ENCODE data around the gene DOP1B. TPM values are rescaled to one million over a fixed set of nuclear protein-coding genes. Genes with fewer than 3 reads are reported as not detected.

Gene DOP1B
- total RNA-seq, 4 donors from 2014 or later: 23.8 to 49.6 (median 34.8) TPM

- Histone ChIP-seq H3K27me3 (no peaks in the 10 kb centered on the region), H3K4me3 (no peak overlapping the region), H3K27ac (peak overlapping the region; percentile 34), H3K36me3 (no peaks in the 10 kb centered on the region), H3K9me3 (no peaks in the 10 kb centered on the region), H3K4me1 (peaks cover 22% of the 10 kb centered on the region)
- 95% methylated on average over 9 of the region's 9 CpGs for WGBS
- peak in 1 of 2 donors; percentile 19 for DNase-seq (ENCODE audit: low spot score in 2 of 2)
- no peak for TF ChIP-seq CTCF (IDR thresholded peaks at IDR 0.05)
- no peak for TF ChIP-seq POLR2A (IDR thresholded peaks at IDR 0.05)
- TF ChIP-seq EP300 (IDR thresholded peaks at IDR 0.05): no peak
- no peak for TF ChIP-seq POLR2AphosphoS5 (IDR thresholded peaks at IDR 0.05)
These were observed 28.9 kb downstream of the DOP1B start for GRCh38 chr21:36185523-36185922.

GRCh38 chr21:36186081-36186480, 29.5 kb downstream of the DOP1B start:
- no peaks in the 10 kb centered on the region for H3K36me3 ChIP-seq
- TF ChIP-seq EP300 (IDR thresholded peaks at IDR 0.05): no peak
- TF ChIP-seq POLR2AphosphoS5 (IDR thresholded peaks at IDR 0.05): no peak
- no peak for TF ChIP-seq CTCF (IDR thresholded peaks at IDR 0.05)
- no peak for TF ChIP-seq POLR2A (IDR thresholded peaks at IDR 0.05)
- H3K9me3 ChIP-seq: no peaks in the 10 kb centered on the region
- no peak overlapping the region for H3K4me3 ChIP-seq
- WGBS: 85% methylated on average over 4 of the region's 4 CpGs
- peaks cover 22% of the 10 kb centered on the region for H3K4me1 ChIP-seq
- H3K27ac ChIP-seq: peak overlapping the region; percentile 34
- H3K27me3 ChIP-seq: no peaks in the 10 kb centered on the region
- DNase-seq (ENCODE audit: low spot score in 2 of 2): peak in 1 of 2 donors; percentile 10

- peak in 1 of 2 donors; percentile 58 for DNase-seq (ENCODE audit: low spot score in 2 of 2)
- no peaks in the 10 kb centered on the region for H3K36me3 ChIP-seq
- no peaks in the 10 kb centered on the region for H3K9me3 ChIP-seq
- TF ChIP-seq POLR2AphosphoS5 (IDR thresholded peaks at IDR 0.05) (no peak), CTCF (IDR thresholded peaks at IDR 0.05) (no peak), EP300 (IDR thresholded peaks at IDR 0.05) (no peak), POLR2A (IDR thresholded peaks at IDR 0.05) (no peak)
- peak overlapping the region; percentile 69 for H3K27ac ChIP-seq
- WGBS: 73% methylated on average over 18 of the region's 18 CpGs
- H3K4me1 ChIP-seq: peaks cover 22% of the 10 kb centered on the region
- no peak overlapping the region for H3K4me3 ChIP-seq
- H3K27me3 ChIP-seq: no peaks in the 10 kb centered on the region
These were observed 30.1 kb downstream of the DOP1B start for GRCh38 chr21:36186506-36187399.

GRCh38 chr21:36188081-36188681, 31.6 kb downstream of the DOP1B start:
- TF ChIP-seq POLR2A (IDR thresholded peaks at IDR 0.05): no peak
- no peak for TF ChIP-seq CTCF (IDR thresholded peaks at IDR 0.05)
- TF ChIP-seq EP300 (IDR thresholded peaks at IDR 0.05): no peak
- TF ChIP-seq POLR2AphosphoS5 (IDR thresholded peaks at IDR 0.05): no peak
- no peaks in the 10 kb centered on the region for H3K9me3 ChIP-seq
- peak overlapping the region; percentile 69 for H3K27ac ChIP-seq
- H3K27me3 ChIP-seq: no peaks in the 10 kb centered on the region
- H3K36me3 ChIP-seq: no peaks in the 10 kb centered on the region
- peaks cover 24% of the 10 kb centered on the region for H3K4me1 ChIP-seq
- H3K4me3 ChIP-seq: no peak overlapping the region
- DNase-seq (ENCODE audit: low spot score in 2 of 2): peak; percentile 59 to 82
- 47% methylated on average over 7 of the region's 8 CpGs for WGBS

GRCh38 chr21:36188937-36189336, 32.3 kb downstream of the DOP1B start:
- DNase-seq (ENCODE audit: low spot score in 2 of 2): no peak
- peak overlapping the region; percentile 69 for H3K27ac ChIP-seq
- WGBS: 23% methylated on average over 2 of the region's 2 CpGs
- no peaks in the 10 kb centered on the region for H3K9me3 ChIP-seq
- no peaks in the 10 kb centered on the region for H3K27me3 ChIP-seq
- H3K4me1 ChIP-seq: peaks cover 31% of the 10 kb centered on the region
- H3K4me3 ChIP-seq: no peak overlapping the region
- no peak for TF ChIP-seq EP300 (IDR thresholded peaks at IDR 0.05)
- no peak for TF ChIP-seq POLR2AphosphoS5 (IDR thresholded peaks at IDR 0.05)
- TF ChIP-seq CTCF (IDR thresholded peaks at IDR 0.05): no peak
- no peak for TF ChIP-seq POLR2A (IDR thresholded peaks at IDR 0.05)
- H3K36me3 ChIP-seq: no peaks in the 10 kb centered on the region
